IPS-15b (cell line): ENCODE results near the gene COL5A1.

Source experiments
- H3K27me3 ChIP-seq: one replicate; pipeline ENCODE4 v1.6.1; 2013; ENCODE audit warnings: low read length; ENCODE audit not compliant: control insufficient read depth, insufficient read depth
- H3K36me3 ChIP-seq: one replicate; pipeline ENCODE4 v1.6.1; 2013; ENCODE audit warnings: low read length; ENCODE audit not compliant: control insufficient read depth, insufficient read depth
- H3K4me1 ChIP-seq: one replicate; pipeline ENCODE4 v1.6.1; 2013; ENCODE audit warnings: mild to moderate bottlenecking, low read length; ENCODE audit not compliant: control insufficient read depth, insufficient read depth
- H3K4me3 ChIP-seq: one replicate; pipeline ENCODE4 v1.5.1; 2013; ENCODE audit warnings: low read depth, low read length
- H3K9ac ChIP-seq: one replicate; pipeline ENCODE4 v1.6.1; 2013; ENCODE audit warnings: low read depth, mild to moderate bottlenecking, low read length
- H3K9me3 ChIP-seq: one replicate; pipeline ENCODE4 v1.6.1; 2013; ENCODE audit warnings: mild to moderate bottlenecking, low read length; ENCODE audit not compliant: control insufficient read depth, insufficient read depth

Gene COL5A1

GRCh38 chr9:134787601-134788531, 146.3 kb downstream of the COL5A1 start:
- no peaks in the 10 kb centered on the region for H3K4me1 ChIP-seq
- peaks cover 5% of the 10 kb centered on the region for H3K36me3 ChIP-seq
- no peak overlapping the region for H3K4me3 ChIP-seq
- no peaks in the 10 kb centered on the region for H3K9me3 ChIP-seq
- H3K27me3 ChIP-seq: no peaks in the 10 kb centered on the region
- H3K9ac ChIP-seq: no peak overlapping the region

DNA sequence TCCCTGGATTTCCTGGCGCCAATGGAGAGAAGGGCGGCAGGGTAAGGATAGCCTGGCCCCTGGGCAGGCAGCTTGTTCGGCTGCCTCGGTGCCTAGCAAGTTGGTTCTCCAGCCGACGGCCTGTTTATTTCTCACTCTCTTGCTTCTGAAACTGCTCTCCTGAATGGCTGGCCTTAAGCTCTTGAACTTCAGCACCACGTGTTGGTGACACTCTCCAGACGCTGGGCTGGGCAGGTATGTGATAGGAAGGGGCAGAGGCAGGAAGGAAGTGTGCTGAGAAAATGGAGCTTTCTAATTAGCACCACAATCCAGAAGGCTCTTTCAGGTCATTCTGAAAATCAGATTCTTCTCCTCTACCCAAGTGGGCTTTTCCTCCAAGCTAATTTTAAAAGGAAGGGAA, 147.6 kb downstream of the COL5A1 start:
- Histone ChIP-seq H3K9me3 (no peaks in the 10 kb centered on the region), H3K4me3 (no peak overlapping the region), H3K4me1 (no peaks in the 10 kb centered on the region), H3K27me3 (no peaks in the 10 kb centered on the region), H3K9ac (no peak overlapping the region), H3K36me3 (peaks cover 6% of the 10 kb centered on the region)

GRCh38 chr9:134791009-134791408, 149.4 kb downstream of the COL5A1 start:
- Histone ChIP-seq H3K4me1 (no peaks in the 10 kb centered on the region), H3K27me3 (no peaks in the 10 kb centered on the region), H3K36me3 (peaks cover 6% of the 10 kb centered on the region), H3K9me3 (no peaks in the 10 kb centered on the region), H3K9ac (no peak overlapping the region), H3K4me3 (no peak overlapping the region)

- Histone ChIP-seq H3K4me1 (no peaks in the 10 kb centered on the region), H3K9ac (no peak overlapping the region), H3K9me3 (no peaks in the 10 kb centered on the region), H3K27me3 (no peaks in the 10 kb centered on the region), H3K36me3 (peaks cover 6% of the 10 kb centered on the region), H3K4me3 (no peak overlapping the region)
Observed at GRCh38 chr9:134792627-134793026, 151.0 kb downstream of the COL5A1 start.

GRCh38 chr9:134793288-134794188, 151.9 kb downstream of the COL5A1 start:
- no peak overlapping the region for H3K4me3 ChIP-seq
- peaks cover 6% of the 10 kb centered on the region for H3K36me3 ChIP-seq
- H3K27me3 ChIP-seq: no peaks in the 10 kb centered on the region
- no peaks in the 10 kb centered on the region for H3K4me1 ChIP-seq
- H3K9me3 ChIP-seq: no peaks in the 10 kb centered on the region
- no peak overlapping the region for H3K9ac ChIP-seq

GRCh38 chr9:134794663-134795370, 153.2 kb downstream of the COL5A1 start:
- Histone ChIP-seq H3K4me1 (no peaks in the 10 kb centered on the region), H3K36me3 (peaks cover 8% of the 10 kb centered on the region), H3K9ac (no peak overlapping the region), H3K9me3 (no peaks in the 10 kb centered on the region), H3K4me3 (no peak overlapping the region), H3K27me3 (no peaks in the 10 kb centered on the region)

DNA sequence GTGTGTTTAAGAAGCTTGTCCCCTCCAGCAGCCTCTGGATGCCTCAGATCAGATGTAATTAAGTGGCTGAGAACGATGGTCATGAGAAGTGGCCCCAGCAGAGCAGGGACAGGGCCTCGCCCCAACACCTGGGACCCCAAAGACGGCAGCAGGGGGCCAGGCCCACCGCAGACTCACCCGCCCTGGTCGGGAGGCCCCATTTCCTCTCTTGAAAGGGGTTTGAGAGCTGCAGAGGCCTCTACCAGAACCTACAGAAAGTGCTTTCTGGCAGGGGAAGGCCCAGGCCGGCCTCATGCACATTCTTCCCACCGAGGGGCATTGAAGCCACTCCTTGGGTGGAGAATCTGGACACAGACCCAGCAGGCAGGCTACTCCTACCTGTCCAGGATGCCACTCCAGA, 153.8 kb downstream of the COL5A1 start:
- Histone ChIP-seq H3K36me3 (peaks cover 8% of the 10 kb centered on the region), H3K4me3 (no peak overlapping the region), H3K9me3 (no peaks in the 10 kb centered on the region), H3K27me3 (no peaks in the 10 kb centered on the region), H3K4me1 (no peaks in the 10 kb centered on the region), H3K9ac (no peak overlapping the region)

- no peaks in the 10 kb centered on the region for H3K9me3 ChIP-seq
- peaks cover 6% of the 10 kb centered on the region for H3K36me3 ChIP-seq
- H3K4me1 ChIP-seq: no peaks in the 10 kb centered on the region
- no peak overlapping the region for H3K9ac ChIP-seq
- no peak overlapping the region for H3K4me3 ChIP-seq
- no peaks in the 10 kb centered on the region for H3K27me3 ChIP-seq
Observed at GRCh38 chr9:134796882-134797281, 155.3 kb downstream of the COL5A1 start.

DNA sequence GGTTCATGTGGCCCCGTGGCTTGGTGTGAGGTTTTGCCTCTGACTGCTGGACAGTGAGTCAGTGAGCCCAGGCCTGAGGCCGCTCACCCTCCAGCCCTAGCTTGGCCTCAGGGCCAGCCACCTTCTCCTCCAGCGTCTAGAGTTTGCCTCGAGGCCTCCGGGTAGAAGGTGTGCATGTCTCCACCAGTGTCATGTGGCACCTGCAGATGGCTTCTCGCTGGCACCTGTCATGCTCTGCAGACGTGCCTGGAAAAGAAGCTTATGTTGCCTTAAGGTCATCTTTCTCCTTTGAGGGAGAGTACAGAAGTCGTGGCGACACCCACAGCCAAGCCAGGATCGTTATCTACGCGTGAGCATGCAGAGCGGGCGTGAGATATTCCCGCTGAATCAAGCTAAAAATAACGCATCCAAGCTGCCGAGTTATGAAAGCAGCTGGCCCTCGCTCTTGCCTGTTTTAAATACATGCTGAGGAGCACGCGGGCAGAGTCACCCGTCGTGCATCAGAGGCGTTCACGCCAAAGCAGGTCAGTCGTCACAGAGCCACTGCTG, 159.3 kb downstream of the COL5A1 start:
- peaks cover 2% of the 10 kb centered on the region for H3K36me3 ChIP-seq

DNA sequence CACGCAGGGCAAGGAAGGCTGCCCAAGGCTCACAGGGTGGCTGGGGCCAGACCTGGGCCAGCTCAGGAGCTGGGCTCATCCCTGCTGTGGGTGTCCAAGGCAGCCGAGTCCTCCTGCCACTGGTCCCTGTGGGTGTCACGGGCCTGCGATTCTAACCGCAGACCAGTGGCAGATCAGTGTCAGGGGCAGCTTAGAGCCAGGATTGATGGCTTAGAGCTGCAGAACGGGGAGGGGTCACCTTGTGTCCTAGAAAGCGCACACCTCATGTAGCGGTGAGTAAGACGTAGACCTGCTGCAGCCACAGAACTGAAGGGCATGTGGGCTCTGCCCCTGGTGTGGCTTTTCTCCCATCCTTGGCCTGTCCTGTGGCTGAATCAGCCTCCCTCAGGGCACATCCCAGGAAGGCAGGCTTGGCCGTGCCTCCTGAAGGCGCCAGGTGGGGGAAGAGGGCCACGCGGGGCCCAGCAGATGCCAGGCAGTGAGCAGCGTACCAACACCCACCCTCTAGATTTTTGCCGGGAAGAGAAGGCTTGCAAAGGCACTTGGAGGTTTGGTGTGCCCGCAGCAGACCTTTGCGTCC, 160.7 kb downstream of the COL5A1 start:
- H3K36me3 ChIP-seq: peaks cover 2% of the 10 kb centered on the region

More for the DNA sequence above, 159.3 kb downstream of the COL5A1 start:
- Histone ChIP-seq H3K4me3 (no peak overlapping the region), H3K9me3 (no peaks in the 10 kb centered on the region), H3K27me3 (no peaks in the 10 kb centered on the region), H3K4me1 (no peaks in the 10 kb centered on the region), H3K9ac (no peak overlapping the region)

GRCh38 chr9:134804871-134805270, 163.3 kb downstream of the COL5A1 start:
- Histone ChIP-seq H3K27me3 (no peaks in the 10 kb centered on the region), H3K4me1 (no peaks in the 10 kb centered on the region), H3K9ac (no peak overlapping the region), H3K9me3 (no peaks in the 10 kb centered on the region), H3K4me3 (no peak overlapping the region), H3K36me3 (no peaks in the 10 kb centered on the region)

More for the DNA sequence above, 160.7 kb downstream of the COL5A1 start:
- Histone ChIP-seq H3K4me3 (no peak overlapping the region), H3K9me3 (no peaks in the 10 kb centered on the region), H3K27me3 (no peaks in the 10 kb centered on the region), H3K9ac (no peak overlapping the region), H3K4me1 (no peaks in the 10 kb centered on the region)
